Activated CD4-positive, alpha-beta T cell treated with anti-CD3 and anti-CD28 coated beads, Interleukin-2, amount 10 ng/mL, durations not matched to agents 7 days and 5 days (primary cell): Measurements from ENCODE around the gene DMD. TPM values are rescaled to one million over a fixed set of nuclear protein-coding genes. Genes with fewer than 3 reads are reported as not detected.
"Not testable (repeated sequence)": the region's sequence is repeated elsewhere in the genome, so short reads cannot be mapped to it uniquely, and the experiment has no call there.

Experiments
- CTCF ChIA-PET: fragments of 350-600 bp; sonication (Branson Sonifier 250); formaldehyde crosslinking; loops from one replicate; lab custom pipeline; 2021; ENCODE audit warnings: antibody characterized with exemption; lab: Charles Lee
- POLR2A ChIA-PET: fragments of 350-600 bp; sonication (Branson Sonifier 250); formaldehyde crosslinking; loops from one replicate; lab custom pipeline; 2021; ENCODE audit warnings: antibody characterized with exemption; lab: Charles Lee
- DNase-seq: peaks from one replicate; pipeline ENCODE4 v3.0.0-alpha.2; 2020
- H3K27ac Mint-ChIP-seq: one replicate; pipeline ENCODE4 v1.8.0; 2021; ENCODE audit warnings: mild to moderate bottlenecking, moderate library complexity, mixed read lengths
- H3K27me3 Mint-ChIP-seq: one replicate; pipeline ENCODE4 v1.8.0; 2021; ENCODE audit warnings: mixed read lengths
- H3K36me3 Mint-ChIP-seq: one replicate; pipeline ENCODE4 v1.8.0; 2021; ENCODE audit warnings: low read depth, mixed read lengths
- H3K4me1 Mint-ChIP-seq: one replicate; pipeline ENCODE4 v1.8.0; 2021; ENCODE audit warnings: mixed read lengths
- H3K4me3 Mint-ChIP-seq: one replicate; pipeline ENCODE4 v1.8.0; 2021; ENCODE audit warnings: mild to moderate bottlenecking, moderate library complexity, mixed read lengths
- H3K9me3 Mint-ChIP-seq: one replicate; pipeline ENCODE4 v1.8.0; 2021; ENCODE audit warnings: mixed read lengths
- total RNA-seq, 2 experiments: library from RNA; stranded (reverse); gene quantifications; one replicate each; pipeline ENCODE4 v1.2.3, GENCODE V29; 2021

Gene DMD
- total RNA-seq, 2 experiments from 2014 or later: 0.57 to 0.83 TPM

GRCh38 chrX:32024072-32024471, 1187.3 kb downstream of the DMD start:
- Mint-ChIP-seq H3K27ac (no peak overlapping the region), H3K36me3 (no peaks in the 10 kb centered on the region), H3K4me1 (no peaks in the 10 kb centered on the region), H3K9me3 (no peaks in the 10 kb centered on the region), H3K27me3 (no peaks in the 10 kb centered on the region), H3K4me3 (no peak overlapping the region)
- ChIA-PET POLR2A (no interaction called here), CTCF (no interaction called here)
- DNase-seq: no peak

- H3K27ac Mint-ChIP-seq: no peak overlapping the region
- no peaks in the 10 kb centered on the region for H3K27me3 Mint-ChIP-seq
- H3K36me3 Mint-ChIP-seq: no peaks in the 10 kb centered on the region
- H3K4me1 Mint-ChIP-seq: no peaks in the 10 kb centered on the region
- CTCF ChIA-PET: no interaction called here
- POLR2A ChIA-PET: no interaction called here
- H3K4me3 Mint-ChIP-seq: no peak overlapping the region
- DNase-seq: no peak
- no peaks in the 10 kb centered on the region for H3K9me3 Mint-ChIP-seq
These were observed 1195.2 kb downstream of the DMD start for GRCh38 chrX:32016195-32016594.

GRCh38 chrX:32010948-32011347, 1200.4 kb downstream of the DMD start:
- ChIA-PET CTCF (no interaction called here), POLR2A (no interaction called here)
- no peaks in the 10 kb centered on the region for H3K27me3 Mint-ChIP-seq

GRCh38 chrX:32010212-32010611, 1201.1 kb downstream of the DMD start:
- ChIA-PET CTCF (no interaction called here), POLR2A (no interaction called here)
- Mint-ChIP-seq H3K27me3 (no peaks in the 10 kb centered on the region), H3K4me3 (no peak overlapping the region), H3K27ac (no peak overlapping the region), H3K36me3 (no peaks in the 10 kb centered on the region), H3K4me1 (no peaks in the 10 kb centered on the region), H3K9me3 (no peaks in the 10 kb centered on the region)
- DNase-seq: no peak

More at GRCh38 chrX:32010948-32011347, 1200.4 kb downstream of the DMD start:
- Mint-ChIP-seq H3K4me1 (no peaks in the 10 kb centered on the region), H3K27ac (no peak overlapping the region), H3K9me3 (no peaks in the 10 kb centered on the region), H3K36me3 (no peaks in the 10 kb centered on the region), H3K4me3 (no peak overlapping the region)
- DNase-seq: no peak

- Mint-ChIP-seq H3K27me3 (no peaks in the 10 kb centered on the region), H3K9me3 (peaks cover 5% of the 10 kb centered on the region), H3K36me3 (no peaks in the 10 kb centered on the region), H3K4me3 (no peak overlapping the region), H3K27ac (no peak overlapping the region), H3K4me1 (no peaks in the 10 kb centered on the region)
- no peak for DNase-seq
- POLR2A ChIA-PET: no interaction called here
- CTCF ChIA-PET: no interaction called here
These were observed 1217.7 kb downstream of the DMD start for GRCh38 chrX:31993637-31994036.

GRCh38 chrX:31988975-31989374, 1222.4 kb downstream of the DMD start:
- no peaks in the 10 kb centered on the region for H3K36me3 Mint-ChIP-seq
- no peaks in the 10 kb centered on the region for H3K4me1 Mint-ChIP-seq
- ChIA-PET CTCF (no interaction called here), POLR2A (no interaction called here)
- H3K27me3 Mint-ChIP-seq: no peaks in the 10 kb centered on the region
- no peak overlapping the region for H3K27ac Mint-ChIP-seq
- peaks cover 2% of the 10 kb centered on the region for H3K9me3 Mint-ChIP-seq
- no peak for DNase-seq
- H3K4me3 Mint-ChIP-seq: no peak overlapping the region

GRCh38 chrX:31981546-31982062, 1229.7 kb downstream of the DMD start:
- Mint-ChIP-seq H3K27me3 (no peaks in the 10 kb centered on the region), H3K4me3 (no peak overlapping the region), H3K36me3 (no peaks in the 10 kb centered on the region), H3K9me3 (peaks cover 2% of the 10 kb centered on the region), H3K4me1 (no peaks in the 10 kb centered on the region), H3K27ac (no peak overlapping the region)
- DNase-seq: no peak
- CTCF ChIA-PET: no interaction called here
- POLR2A ChIA-PET: no interaction called here

- no peaks in the 10 kb centered on the region for H3K27me3 Mint-ChIP-seq
- H3K27ac Mint-ChIP-seq: no peak overlapping the region
- H3K9me3 Mint-ChIP-seq: no peaks in the 10 kb centered on the region
- no peaks in the 10 kb centered on the region for H3K36me3 Mint-ChIP-seq
- ChIA-PET CTCF (no interaction called here), POLR2A (no interaction called here)
- DNase-seq: no peak
- H3K4me3 Mint-ChIP-seq: no peak overlapping the region
- H3K4me1 Mint-ChIP-seq: no peaks in the 10 kb centered on the region
These were observed 1241.6 kb downstream of the DMD start for GRCh38 chrX:31969714-31970113.

GRCh38 chrX:31962256-31962655, 1249.1 kb downstream of the DMD start:
- Mint-ChIP-seq H3K27me3 (no peaks in the 10 kb centered on the region), H3K4me3 (no peak overlapping the region), H3K9me3 (peaks cover 7% of the 10 kb centered on the region), H3K27ac (no peak overlapping the region), H3K4me1 (no peaks in the 10 kb centered on the region), H3K36me3 (no peaks in the 10 kb centered on the region)
- no peak for DNase-seq
- CTCF ChIA-PET: no interaction called here
- POLR2A ChIA-PET: no interaction called here

- ChIA-PET POLR2A (no interaction called here), CTCF (no interaction called here)
- H3K4me3 Mint-ChIP-seq: no peak overlapping the region
- no peaks in the 10 kb centered on the region for H3K4me1 Mint-ChIP-seq
- no peaks in the 10 kb centered on the region for H3K9me3 Mint-ChIP-seq
- no peaks in the 10 kb centered on the region for H3K27me3 Mint-ChIP-seq
- DNase-seq: no peak
- H3K27ac Mint-ChIP-seq: no peak overlapping the region
- H3K36me3 Mint-ChIP-seq: no peaks in the 10 kb centered on the region
These were observed 1276.4 kb downstream of the DMD start for GRCh38 chrX:31934842-31935370.

- POLR2A ChIA-PET: no interaction called here
- CTCF ChIA-PET: interaction anchor here (0.6 kb wide), 1 partner anchor 226 kb away, joined by 3 read pairs; no protein-coding TSS in a partner anchor
- H3K36me3 Mint-ChIP-seq: no peaks in the 10 kb centered on the region
- H3K4me3 Mint-ChIP-seq: no peak overlapping the region
- no peaks in the 10 kb centered on the region for H3K4me1 Mint-ChIP-seq
- no peak for DNase-seq
- no peak overlapping the region for H3K27ac Mint-ChIP-seq
- no peaks in the 10 kb centered on the region for H3K9me3 Mint-ChIP-seq
- H3K27me3 Mint-ChIP-seq: no peaks in the 10 kb centered on the region
These were observed 1277.3 kb downstream of the DMD start for GRCh38 chrX:31934015-31934414.

GRCh38 chrX:31932769-31933168, 1278.6 kb downstream of the DMD start:
- no peak overlapping the region for H3K27ac Mint-ChIP-seq
- H3K36me3 Mint-ChIP-seq: no peaks in the 10 kb centered on the region
- H3K4me1 Mint-ChIP-seq: no peaks in the 10 kb centered on the region
- POLR2A ChIA-PET: no interaction called here
- no peak for DNase-seq
- H3K27me3 Mint-ChIP-seq: no peaks in the 10 kb centered on the region
- no peaks in the 10 kb centered on the region for H3K9me3 Mint-ChIP-seq
- H3K4me3 Mint-ChIP-seq: no peak overlapping the region
- CTCF ChIA-PET: no interaction called here

GRCh38 chrX:31932320-31932719, 1279.0 kb downstream of the DMD start:
- H3K4me3 Mint-ChIP-seq, H3K36me3 Mint-ChIP-seq, H3K9me3 Mint-ChIP-seq, H3K27me3 Mint-ChIP-seq, H3K4me1 Mint-ChIP-seq, DNase-seq, H3K27ac Mint-ChIP-seq, CTCF ChIA-PET, POLR2A ChIA-PET: not testable (repeated sequence)

GRCh38 chrX:31931225-31931624, 1280.1 kb downstream of the DMD start:
- CTCF ChIA-PET: no interaction called here
- H3K9me3 Mint-ChIP-seq: no peaks in the 10 kb centered on the region
- no peak for DNase-seq
- H3K4me1 Mint-ChIP-seq: no peaks in the 10 kb centered on the region
- H3K4me3 Mint-ChIP-seq: no peak overlapping the region
- no peaks in the 10 kb centered on the region for H3K36me3 Mint-ChIP-seq
- H3K27ac Mint-ChIP-seq: no peak overlapping the region
- POLR2A ChIA-PET: no interaction called here
- H3K27me3 Mint-ChIP-seq: no peaks in the 10 kb centered on the region
